PFSK-1 (cell line): Measurements from ENCODE around the gene LEFTY2.

Experiments
- FOXP2 ChIP-seq: optimal IDR thresholded peaks from 2 replicates; pipeline ENCODE3; 2011; ENCODE audit warnings: borderline replicate concordance, control low read depth, inconsistent platforms; ENCODE audit not compliant: insufficient read depth; ENCODE audit errors: extremely low read length, extremely low read depth
- POLR2AphosphoS5 ChIP-seq: IDR thresholded peaks from 2 replicates; pipeline ENCODE4 v1.6.1; 2012; ENCODE audit warnings: low read depth, mild to moderate bottlenecking, control low read depth, low read length, moderate library complexity
- SIN3A ChIP-seq: IDR thresholded peaks from 2 replicates; pipeline ENCODE4 v1.6.1; 2012; ENCODE audit warnings: mild to moderate bottlenecking, low read length, moderate library complexity, borderline replicate concordance; ENCODE audit not compliant: insufficient read depth
- TAF1 ChIP-seq: IDR thresholded peaks from 2 replicates; pipeline ENCODE4 v1.6.1; 2012; ENCODE audit warnings: low read length, control low read depth, borderline replicate concordance; ENCODE audit not compliant: insufficient read depth
- TF ChIP-seq, protein P1 (sequence below), 2 experiments: IDR thresholded peaks; 2 replicates each; pipeline versions ENCODE4 v1.6.1 to v1.8.0; 2011 to 2012; ENCODE audit warnings: low read depth in 2 of 2, low read length in 2 of 2, control low read depth in 1 of 2, inconsistent platforms in 1 of 2, mild to moderate bottlenecking in 1 of 2, moderate library complexity in 1 of 2; ENCODE audit not compliant: insufficient read depth in 1 of 2

Gene LEFTY2

DNA sequence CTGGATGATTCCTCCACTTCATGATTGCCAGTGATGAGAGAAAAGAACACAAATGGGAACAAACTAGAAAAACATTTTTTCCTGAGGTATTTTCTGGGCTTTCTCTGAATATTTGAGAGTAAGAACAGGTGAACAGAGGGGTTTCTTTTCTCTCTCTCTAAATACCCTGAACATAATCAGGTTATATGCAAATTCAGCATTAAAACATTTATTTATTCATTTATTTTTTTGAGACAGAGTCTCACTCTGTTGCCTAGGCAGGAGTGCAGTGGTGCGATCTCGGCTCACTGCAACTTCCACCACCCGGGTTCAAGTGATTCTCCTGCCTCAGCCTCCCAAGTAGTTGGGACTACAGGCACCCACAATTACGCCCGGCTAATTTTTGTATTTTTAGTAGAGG lies 5.8 kb upstream of the LEFTY2 start:
- TF ChIP-seq, protein P1, sequence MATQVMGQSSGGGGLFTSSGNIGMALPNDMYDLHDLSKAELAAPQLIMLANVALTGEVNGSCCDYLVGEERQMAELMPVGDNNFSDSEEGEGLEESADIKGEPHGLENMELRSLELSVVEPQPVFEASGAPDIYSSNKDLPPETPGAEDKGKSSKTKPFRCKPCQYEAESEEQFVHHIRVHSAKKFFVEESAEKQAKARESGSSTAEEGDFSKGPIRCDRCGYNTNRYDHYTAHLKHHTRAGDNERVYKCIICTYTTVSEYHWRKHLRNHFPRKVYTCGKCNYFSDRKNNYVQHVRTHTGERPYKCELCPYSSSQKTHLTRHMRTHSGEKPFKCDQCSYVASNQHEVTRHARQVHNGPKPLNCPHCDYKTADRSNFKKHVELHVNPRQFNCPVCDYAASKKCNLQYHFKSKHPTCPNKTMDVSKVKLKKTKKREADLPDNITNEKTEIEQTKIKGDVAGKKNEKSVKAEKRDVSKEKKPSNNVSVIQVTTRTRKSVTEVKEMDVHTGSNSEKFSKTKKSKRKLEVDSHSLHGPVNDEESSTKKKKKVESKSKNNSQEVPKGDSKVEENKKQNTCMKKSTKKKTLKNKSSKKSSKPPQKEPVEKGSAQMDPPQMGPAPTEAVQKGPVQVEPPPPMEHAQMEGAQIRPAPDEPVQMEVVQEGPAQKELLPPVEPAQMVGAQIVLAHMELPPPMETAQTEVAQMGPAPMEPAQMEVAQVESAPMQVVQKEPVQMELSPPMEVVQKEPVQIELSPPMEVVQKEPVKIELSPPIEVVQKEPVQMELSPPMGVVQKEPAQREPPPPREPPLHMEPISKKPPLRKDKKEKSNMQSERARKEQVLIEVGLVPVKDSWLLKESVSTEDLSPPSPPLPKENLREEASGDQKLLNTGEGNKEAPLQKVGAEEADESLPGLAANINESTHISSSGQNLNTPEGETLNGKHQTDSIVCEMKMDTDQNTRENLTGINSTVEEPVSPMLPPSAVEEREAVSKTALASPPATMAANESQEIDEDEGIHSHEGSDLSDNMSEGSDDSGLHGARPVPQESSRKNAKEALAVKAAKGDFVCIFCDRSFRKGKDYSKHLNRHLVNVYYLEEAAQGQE (IDR thresholded peaks at IDR 0.05; ENCODE audit: insufficient read depth in 1 of 2, low read depth in 2 of 2, low read length in 2 of 2), result no peak
- TF ChIP-seq FOXP2, result no peak
- no peak for TF ChIP-seq SIN3A
- TF ChIP-seq POLR2AphosphoS5, result no peak
- no peak for TF ChIP-seq TAF1

GRCh38 chr1:225946082-225946620 lies 5.1 kb upstream of the LEFTY2 start:
- TF ChIP-seq SIN3A (no peak), POLR2AphosphoS5 (no peak), FOXP2 (no peak), TAF1 (no peak)
- TF ChIP-seq, protein P1 (IDR thresholded peaks at IDR 0.05; ENCODE audit: insufficient read depth in 1 of 2, low read depth in 2 of 2, low read length in 2 of 2), result no peak

DNA sequence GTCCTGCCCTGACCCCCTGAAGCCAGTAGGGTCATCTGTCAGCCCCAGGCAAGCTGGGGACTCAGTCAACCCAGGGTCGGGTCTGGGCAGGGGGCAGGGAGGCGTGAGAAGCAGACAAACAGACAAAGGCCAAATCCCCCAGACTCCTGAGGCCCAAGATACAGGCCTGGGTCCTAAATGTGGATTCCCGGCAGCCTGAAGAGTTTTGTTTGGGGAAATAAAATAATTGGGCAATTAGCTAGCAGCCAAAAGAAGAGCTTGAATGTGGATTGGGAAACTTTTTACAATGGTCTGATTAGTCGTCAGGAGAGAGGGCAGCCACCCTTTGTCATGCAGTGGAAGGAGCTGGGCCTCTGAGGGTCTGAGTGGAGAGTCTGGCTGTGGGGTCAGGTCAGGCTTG lies 4.5 kb upstream of the LEFTY2 start:
- no peak for TF ChIP-seq SIN3A
- no peak for TF ChIP-seq POLR2AphosphoS5
- no peak for TF ChIP-seq TAF1
- TF ChIP-seq FOXP2, result no peak
- TF ChIP-seq, protein P1 (IDR thresholded peaks at IDR 0.05; ENCODE audit: insufficient read depth in 1 of 2, low read depth in 2 of 2, low read length in 2 of 2), result no peak

- TF ChIP-seq POLR2AphosphoS5 (no peak), FOXP2 (no peak), SIN3A (no peak), TAF1 (no peak)
- TF ChIP-seq, protein P1 (IDR thresholded peaks at IDR 0.05; ENCODE audit: insufficient read depth in 1 of 2, low read depth in 2 of 2, low read length in 2 of 2), result no peak
Measured at GRCh38 chr1:225944951-225945350, 3.9 kb upstream of the LEFTY2 start.

DNA sequence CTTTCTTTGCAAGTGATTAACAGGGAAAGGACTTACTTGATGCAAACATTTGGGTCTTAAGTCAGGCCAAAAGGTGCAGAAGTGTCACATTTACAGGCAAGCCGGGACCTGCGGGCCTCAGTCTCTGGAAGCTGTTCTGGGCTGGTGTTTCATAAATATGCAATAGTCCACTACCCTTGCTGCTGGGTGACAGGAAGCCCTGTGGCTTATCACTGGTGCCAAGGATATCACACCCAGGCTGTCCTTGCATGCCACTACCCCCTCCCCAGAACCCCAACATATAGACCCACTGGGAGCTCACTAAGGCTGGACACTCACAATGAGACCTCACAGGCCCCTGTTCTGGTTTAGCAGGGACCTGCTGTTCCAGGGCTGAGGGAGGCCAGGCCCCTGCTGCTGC lies 3.4 kb upstream of the LEFTY2 start:
- TF ChIP-seq FOXP2, result no peak
- no peak for TF ChIP-seq SIN3A
- no peak for TF ChIP-seq POLR2AphosphoS5
- TF ChIP-seq, protein P1 (IDR thresholded peaks at IDR 0.05; ENCODE audit: insufficient read depth in 1 of 2, low read depth in 2 of 2, low read length in 2 of 2), result no peak
- no peak for TF ChIP-seq TAF1
